Astrocyte of the cerebellum (primary cell): ENCODE measurements around the gene CAPN5.

Experiments used
- DNase-seq: peaks from one replicate; pipeline ENCODE4 v3.0.0-alpha.2; 2011; ENCODE audit warnings: low read depth
- H3K4me3 ChIP-seq: 2 replicates; pipeline ENCODE4 v1.5.1; 2011; ENCODE audit warnings: mild to moderate bottlenecking, low read depth, low read length, moderate library complexity
- CTCF ChIP-seq: IDR thresholded peaks from 2 replicates; pipeline ENCODE4 v1.5.1; 2012; ENCODE audit warnings: low read length, low read depth, moderate library complexity, mild to moderate bottlenecking; ENCODE audit errors: missing control alignments
- in situ Hi-C: cut with HindIII; loops from 2 replicates; pipeline ENCODE4 v1.10.0; 2017; ENCODE audit warnings: low sequenced_read_pairs

The CAPN5 gene

GRCh38 chr11:77172666-77172982, 105.9 kb downstream of the CAPN5 start:
- TF ChIP-seq CTCF: no peak
- H3K4me3 ChIP-seq: no peak overlapping the region
- in situ Hi-C loops: no loop called here
- no peak for DNase-seq

- DNase-seq: no peak
- TF ChIP-seq CTCF: no peak
- in situ Hi-C loops: no loop called here
- H3K4me3 ChIP-seq: no peak overlapping the region
Measured at GRCh38 chr11:77173494-77173893, 106.7 kb downstream of the CAPN5 start.

- no peak overlapping the region for H3K4me3 ChIP-seq
- in situ Hi-C loops: no loop called here
- no peak for TF ChIP-seq CTCF
Measured at GRCh38 chr11:77174559-77174958, 107.8 kb downstream of the CAPN5 start.

GRCh38 chr11:77175021-77175842, 108.5 kb downstream of the CAPN5 start:
- TF ChIP-seq CTCF: no peak
- H3K4me3 ChIP-seq: no peak overlapping the region
- in situ Hi-C loops: no loop called here
- DNase-seq: no peak

More at GRCh38 chr11:77174559-77174958, 107.8 kb downstream of the CAPN5 start:
- no peak for DNase-seq
